22Rv1 (cell line): Measurements from ENCODE around the gene WNT7A.
"Not testable (repeated sequence)": the region's sequence is repeated elsewhere in the genome, so short reads cannot be mapped to it uniquely, and the experiment has no call there.

Source experiments
- CTCF ChIP-seq: fragments of 450-650 bp; IDR thresholded peaks from 2 replicates; pipeline ENCODE4 v1.5.1; 2017; ENCODE audit warnings: mild to moderate bottlenecking
- ZFX ChIP-seq: fragments of 450-650 bp; IDR thresholded peaks from 2 replicates; pipeline ENCODE4 v1.6.1; 2017; ENCODE audit warnings: antibody characterized with exemption, borderline replicate concordance

GRCh38 chr3:13928741-13929140 is 48.9 kb upstream of the WNT7A start:
- not testable (repeated sequence) for TF ChIP-seq ZFX, CTCF
